OCI-LY7 (cell line): ENCODE data around the gene RAD51B. TPM values are rescaled to one million over a fixed set of nuclear protein-coding genes. Genes with fewer than 3 reads are reported as not detected.

ENCODE experiments used
- BruUV-seq: library from RNA; stranded (reverse); fragments of 400-500 nt; replicated peaks from 2 replicates; lab custom pipeline; 2021; lab: Mats Ljungman, UMichigan
- CTCF ChIA-PET: fragments of 300-600 bp; sonication (Branson Sonifier 250); formaldehyde crosslinking; loops from one replicate; lab custom pipeline; 2022; ENCODE audit warnings: antibody characterized with exemption; ENCODE audit not compliant: unreplicated experiment; lab: Charles Lee
- POLR2A ChIA-PET: fragments of 300-600 bp; sonication (Branson Sonifier 250); formaldehyde crosslinking; loops from one replicate; lab custom pipeline; 2022; ENCODE audit warnings: antibody characterized with exemption; lab: Charles Lee
- DNase-seq: peaks from one replicate; pipeline ENCODE4 v3.0.0-alpha.2; 2015; ENCODE audit warnings: low spot score
- H2AFZ ChIP-seq: fragments of 200-600 bp; sonication (generic), shearing (Covaris generic); 2 replicates; pipeline ENCODE4 v1.6.1; 2014; ENCODE audit warnings: mild to moderate bottlenecking, antibody characterized with exemption, low read length, moderate library complexity
- H3K27ac ChIP-seq: fragments of 200-600 bp; sonication (generic); 2 replicates; pipeline ENCODE4 v1.5.1; 2014; ENCODE audit warnings: mixed run types, low read depth, mild to moderate bottlenecking, moderate library complexity, low read length, inconsistent platforms; ENCODE audit not compliant: poor library complexity, severe bottlenecking
- H3K36me3 ChIP-seq: fragments of 200-600 bp; sonication (generic); 2 replicates; pipeline ENCODE4 v1.6.1; 2014; ENCODE audit warnings: mild to moderate bottlenecking, antibody characterized with exemption, low read length, moderate library complexity, mixed read lengths; ENCODE audit not compliant: insufficient read depth
- H3K4me1 ChIP-seq: fragments of 200-600 bp; sonication (generic); 2 replicates; pipeline ENCODE4 v1.5.1; 2014; ENCODE audit warnings: mild to moderate bottlenecking, low read length; ENCODE audit not compliant: insufficient read depth, poor library complexity, severe bottlenecking
- H3K4me2 ChIP-seq: fragments of 200-600 bp; sonication (generic); 2 replicates; pipeline ENCODE4 v1.6.1; 2014; ENCODE audit warnings: mild to moderate bottlenecking, low read length
- H3K4me3 ChIP-seq: fragments of 200-600 bp; sonication (generic); 2 replicates; pipeline ENCODE4 v1.5.1; 2014; ENCODE audit warnings: mild to moderate bottlenecking, low read depth, low read length; ENCODE audit not compliant: poor library complexity, severe bottlenecking
- H3K79me2 ChIP-seq: fragments of 200-600 bp; sonication (generic); 2 replicates; pipeline ENCODE4 v1.6.1; 2016; ENCODE audit warnings: low read depth, mild to moderate bottlenecking, low read length, moderate library complexity, mixed read lengths; ENCODE audit not compliant: insufficient read depth
- H3K9me2 ChIP-seq: fragments of 200-600 bp; sonication (generic); 2 replicates; pipeline ENCODE4 v1.6.1; 2016; ENCODE audit warnings: mild to moderate bottlenecking, low read length, mixed read lengths; ENCODE audit not compliant: insufficient read depth
- H3K9me3 ChIP-seq: fragments of 200-600 bp; sonication (generic); 2 replicates; pipeline ENCODE4 v1.6.1; 2014; ENCODE audit warnings: mild to moderate bottlenecking, mixed run types, low read length, mixed read lengths
- H4K20me1 ChIP-seq: fragments of 200-600 bp; sonication (generic); 2 replicates; pipeline ENCODE4 v1.6.1; 2014; ENCODE audit warnings: mild to moderate bottlenecking, antibody characterized with exemption, low read length, moderate library complexity, mixed read lengths; ENCODE audit not compliant: insufficient read depth
- EZH2phosphoT487 ChIP-seq: fragments of 200-600 bp; sonication (generic); IDR thresholded peaks from 2 replicates; pipeline ENCODE4 v1.6.1; 2018; ENCODE audit warnings: low read depth, borderline replicate concordance, mild to moderate bottlenecking, mixed run types, antibody characterized with exemption, low read length, moderate library complexity, mixed read lengths
- intact Hi-C: fragments of 100-400 bp; cut with micrococcal nuclease; formaldehyde crosslinking; loops from one replicate; pipeline ENCODE4 v1.10.0; 2022; ENCODE audit not compliant: unreplicated experiment
- total RNA-seq, 2 experiments: library from RNA; depleted of rRNA in 1 of 2; stranded (reverse); fragments of >200 nt in 1 of 2; shearing (Covaris generic) in 1 of 2; gene quantifications; 2 replicates each; pipeline ENCODE4 v1.2.3, GENCODE V29; 2014 to 2022
- TF ChIP-seq, protein P1 (sequence below): fragments of 200-600 bp; sonication (generic); conservative IDR thresholded peaks from 2 replicates; pipeline ENCODE4 v1.5.1; 2014; ENCODE audit warnings: mild to moderate bottlenecking, antibody characterized with exemption, low read length, moderate library complexity, mixed read lengths

The RAD51B gene
- total RNA-seq, 2 experiments from 2014 or later = 41.4 to 89.9 TPM

DNA sequence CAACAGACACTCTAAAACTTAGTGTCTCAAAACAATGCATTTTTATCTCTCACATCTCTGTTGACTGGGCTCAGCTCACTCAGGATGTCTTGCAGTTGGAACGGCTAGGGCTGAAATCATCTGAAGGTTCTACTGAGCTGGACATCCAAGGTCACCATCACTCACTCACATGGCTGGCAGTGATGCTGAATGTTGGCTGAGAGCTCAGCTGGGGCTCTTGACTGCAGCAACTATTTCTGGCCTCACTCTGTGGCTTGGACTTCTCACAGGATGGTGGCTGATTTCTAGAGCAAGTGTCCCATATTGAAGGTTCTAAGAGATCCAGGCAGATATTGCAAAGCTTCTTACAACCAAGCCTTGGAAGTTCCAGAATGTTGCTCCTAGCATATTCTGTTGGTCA lies 806.8 kb downstream of the RAD51B start:
- H3K36me3 ChIP-seq = no peaks in the 10 kb centered on the region
- H3K27ac ChIP-seq = no peak overlapping the region
- CTCF ChIA-PET = no interaction called here
- H3K4me1 ChIP-seq = peaks cover 16% of the 10 kb centered on the region
- H3K79me2 ChIP-seq = no peaks in the 10 kb centered on the region
- H3K9me2 ChIP-seq = no peaks in the 10 kb centered on the region
- H4K20me1 ChIP-seq = no peaks in the 10 kb centered on the region
- no peak for DNase-seq
- POLR2A ChIA-PET = interaction anchor here (0.7 to 1.0 kb wide), 2 partner anchors 10 to 11 kb away, joined by 4 to 5 read pairs; no protein-coding TSS in a partner anchor
- no peak for TF ChIP-seq EZH2phosphoT487
- TF ChIP-seq, protein P1, sequence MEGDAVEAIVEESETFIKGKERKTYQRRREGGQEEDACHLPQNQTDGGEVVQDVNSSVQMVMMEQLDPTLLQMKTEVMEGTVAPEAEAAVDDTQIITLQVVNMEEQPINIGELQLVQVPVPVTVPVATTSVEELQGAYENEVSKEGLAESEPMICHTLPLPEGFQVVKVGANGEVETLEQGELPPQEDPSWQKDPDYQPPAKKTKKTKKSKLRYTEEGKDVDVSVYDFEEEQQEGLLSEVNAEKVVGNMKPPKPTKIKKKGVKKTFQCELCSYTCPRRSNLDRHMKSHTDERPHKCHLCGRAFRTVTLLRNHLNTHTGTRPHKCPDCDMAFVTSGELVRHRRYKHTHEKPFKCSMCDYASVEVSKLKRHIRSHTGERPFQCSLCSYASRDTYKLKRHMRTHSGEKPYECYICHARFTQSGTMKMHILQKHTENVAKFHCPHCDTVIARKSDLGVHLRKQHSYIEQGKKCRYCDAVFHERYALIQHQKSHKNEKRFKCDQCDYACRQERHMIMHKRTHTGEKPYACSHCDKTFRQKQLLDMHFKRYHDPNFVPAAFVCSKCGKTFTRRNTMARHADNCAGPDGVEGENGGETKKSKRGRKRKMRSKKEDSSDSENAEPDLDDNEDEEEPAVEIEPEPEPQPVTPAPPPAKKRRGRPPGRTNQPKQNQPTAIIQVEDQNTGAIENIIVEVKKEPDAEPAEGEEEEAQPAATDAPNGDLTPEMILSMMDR = no peak
- H3K9me3 ChIP-seq = no peaks in the 10 kb centered on the region
- intact Hi-C loops = no loop called here
- H2AFZ ChIP-seq = no peak overlapping the region
- H3K4me3 ChIP-seq = no peak overlapping the region
- no TSS peak for BruUV-seq
- H3K4me2 ChIP-seq = no peak overlapping the region

- CTCF ChIA-PET = no interaction called here
- TF ChIP-seq EZH2phosphoT487 = no peak
- TF ChIP-seq, protein P1 = no peak
- H3K9me3 ChIP-seq = no peaks in the 10 kb centered on the region
- POLR2A ChIA-PET = interaction anchor here (0.6 to 1.0 kb wide), 3 partner anchors 11 to 166 kb away, joined by 4 to 5 read pairs (median 5); partner anchors contain the start of gene ZFP36L1
- no peaks in the 10 kb centered on the region for H3K79me2 ChIP-seq
- no peaks in the 10 kb centered on the region for H3K36me3 ChIP-seq
- no peak overlapping the region for H3K4me3 ChIP-seq
- H2AFZ ChIP-seq = no peak overlapping the region
- H3K4me2 ChIP-seq = no peak overlapping the region
- BruUV-seq = no TSS peak
- H4K20me1 ChIP-seq = no peaks in the 10 kb centered on the region
- no peak overlapping the region for H3K27ac ChIP-seq
- peaks cover 13% of the 10 kb centered on the region for H3K4me1 ChIP-seq
- intact Hi-C loops = no loop called here
- no peak for DNase-seq
- H3K9me2 ChIP-seq = no peaks in the 10 kb centered on the region
These were observed 807.7 kb downstream of the RAD51B start for GRCh38 chr14:68627050-68627867.
